NCI-H1105 (cell line): ENCODE data around the gene GDPD2.

Experiments
- DNase-seq: peaks from one replicate; lab custom pipeline; 2025; lab: John Stamatoyannopoulos, UW

Gene GDPD2

DNA sequence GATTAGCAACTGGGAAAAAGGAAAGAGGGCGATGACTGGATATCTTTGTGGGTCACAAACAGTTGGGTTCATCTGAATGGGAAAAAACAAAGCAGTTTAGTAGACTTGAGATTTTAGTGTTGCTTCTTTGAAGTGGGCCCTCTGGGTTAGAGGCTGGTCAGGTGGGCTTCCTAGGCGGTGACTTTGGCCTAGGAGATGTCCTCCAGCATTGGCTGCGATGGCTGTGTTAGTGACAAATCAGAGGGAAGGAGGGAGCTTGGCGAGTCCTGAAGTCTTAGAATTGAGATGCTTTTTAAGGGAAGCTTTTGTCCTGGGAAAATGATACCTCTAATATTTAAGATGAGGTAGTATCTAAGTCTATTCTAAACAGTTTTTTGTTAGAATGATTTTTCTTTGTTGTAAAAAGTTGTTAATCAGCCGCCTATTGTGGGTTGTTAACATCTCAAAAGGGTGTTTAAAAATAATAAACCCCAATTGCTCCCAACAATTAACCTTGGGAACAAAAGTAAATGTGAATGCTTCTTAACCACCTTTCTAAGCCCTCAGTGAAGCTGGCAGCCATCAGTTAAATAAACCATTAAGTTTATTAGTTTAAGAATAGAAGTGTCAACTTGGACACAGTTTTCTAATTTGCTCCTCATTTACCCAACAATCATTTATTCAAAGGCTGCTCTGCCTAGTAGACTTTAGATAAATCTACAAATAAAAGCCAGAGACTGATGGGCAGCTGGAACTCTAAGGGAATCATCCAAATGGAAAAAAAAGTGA, 53.2 kb downstream of the GDPD2 start:
- no peak for DNase-seq

DNA sequence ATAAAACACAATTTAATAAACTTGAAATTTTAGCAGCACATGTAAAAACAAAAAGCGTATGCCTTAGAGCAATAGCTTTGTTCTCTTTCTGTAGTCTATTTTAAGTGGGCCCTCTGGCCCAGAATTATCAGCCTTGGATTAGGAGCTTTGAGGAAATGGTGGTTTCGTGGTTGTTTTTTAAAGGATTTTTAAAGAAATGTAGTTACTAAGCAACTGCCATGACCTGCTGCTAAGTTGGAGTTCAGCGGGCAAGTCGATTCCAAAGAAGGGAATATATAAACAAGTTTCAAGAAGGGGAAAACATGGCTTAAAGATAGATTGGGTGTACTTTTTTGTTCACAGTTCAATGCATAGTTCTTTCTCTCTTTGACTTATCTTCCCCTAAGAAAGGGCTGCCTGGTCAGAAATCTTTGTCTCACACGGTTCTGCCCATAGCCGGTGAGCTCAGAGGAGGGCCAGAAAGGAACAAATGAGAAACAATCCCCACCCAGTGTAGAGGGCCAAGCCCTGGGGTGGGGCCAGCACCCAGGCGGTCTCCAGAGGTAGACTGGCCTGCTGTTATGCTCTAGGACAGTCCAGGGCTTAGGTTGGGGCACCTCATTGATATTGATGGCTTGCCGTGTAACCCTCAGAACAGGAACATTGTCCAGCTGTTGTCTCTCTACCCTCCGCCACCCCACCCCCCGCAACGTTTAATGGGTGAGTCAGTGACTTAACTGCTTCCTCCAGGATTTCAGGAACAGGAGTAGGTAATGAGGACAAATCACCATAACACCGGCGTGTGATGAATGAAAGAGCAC, 54.0 kb downstream of the GDPD2 start:
- no peak for DNase-seq

DNA sequence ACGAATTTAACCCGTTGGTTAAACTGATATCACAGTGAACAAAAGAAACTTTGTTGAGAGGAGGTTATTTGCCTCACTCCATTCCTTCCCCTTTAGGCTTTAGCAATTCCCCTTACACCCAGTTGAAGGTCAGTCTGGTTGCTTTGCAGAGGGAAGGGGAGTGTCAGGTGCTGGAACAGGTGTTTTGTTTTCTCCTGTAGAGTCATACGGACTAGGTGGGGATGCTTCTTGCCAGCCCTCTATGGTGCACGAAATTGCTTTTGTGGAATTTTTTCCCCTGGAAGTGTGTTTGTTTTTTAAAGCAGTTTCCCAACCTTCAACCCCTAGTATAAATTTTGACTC, 54.6 kb downstream of the GDPD2 start:
- DNase-seq: no peak

DNA sequence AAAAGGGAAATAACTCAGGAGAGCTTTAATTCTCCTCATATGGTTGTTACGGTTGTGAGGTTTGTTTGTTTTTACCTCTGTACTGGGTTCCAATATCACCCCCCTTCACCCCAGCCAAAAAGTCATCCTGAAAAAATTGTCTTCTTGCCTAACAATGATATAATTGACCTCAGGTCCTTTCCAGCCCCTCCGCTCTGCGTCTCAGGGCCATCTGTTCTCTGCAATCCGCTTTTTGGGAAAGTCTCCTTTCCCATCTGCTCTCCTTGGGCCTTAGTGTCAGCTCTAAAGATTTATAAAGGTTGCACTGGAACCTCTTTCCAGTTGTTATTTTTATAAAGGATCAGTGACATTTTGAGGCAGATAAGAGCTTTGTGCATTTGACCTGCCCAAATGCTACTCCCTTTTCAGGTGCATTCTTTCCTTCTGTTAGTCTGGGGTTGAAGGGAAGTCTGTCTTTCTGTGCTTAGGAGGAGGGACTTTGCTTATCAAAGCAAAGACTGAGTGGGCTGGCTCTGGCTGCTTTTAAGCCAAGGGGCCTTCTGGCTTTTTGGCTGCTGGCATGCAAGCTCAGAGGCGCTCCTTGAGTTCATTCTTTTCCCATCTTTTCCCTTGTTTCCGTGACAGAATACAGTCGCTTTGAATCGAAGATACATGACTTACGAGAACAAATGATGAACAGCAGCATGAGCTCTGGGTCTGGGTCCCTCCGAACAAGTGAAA, 55.6 kb downstream of the GDPD2 start:
- DNase-seq: no peak

DNA sequence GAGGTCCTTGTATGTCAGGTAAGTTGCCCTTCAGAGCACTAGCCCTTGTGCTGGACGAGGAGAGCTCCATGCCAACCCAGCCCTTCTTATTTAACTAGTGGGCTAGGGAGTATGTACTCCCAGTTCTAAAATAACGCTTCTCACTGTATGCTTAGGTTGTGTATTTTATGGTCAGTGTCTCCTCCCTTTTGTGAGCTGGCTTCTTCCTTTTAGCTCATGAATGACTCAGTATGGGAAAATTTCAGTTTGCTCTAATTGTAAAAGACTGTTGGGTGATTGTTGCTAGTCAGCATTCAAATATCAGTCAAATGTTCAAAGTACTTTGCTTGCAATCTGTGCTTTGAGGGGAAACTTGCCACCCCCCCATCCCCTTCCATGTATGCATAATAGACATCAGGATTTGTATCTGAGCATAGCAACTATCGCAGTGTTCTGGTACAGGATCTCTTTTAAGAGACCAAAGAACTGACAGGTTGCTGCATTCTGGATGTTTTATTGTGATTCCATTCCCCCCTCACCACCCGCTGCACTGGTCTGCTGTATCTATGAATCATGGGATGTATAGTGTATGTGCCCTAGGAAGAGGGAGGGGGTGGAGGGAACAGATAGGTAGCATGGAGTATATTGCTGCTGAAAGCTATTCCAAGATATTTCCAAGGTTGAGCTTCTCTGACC, 56.3 kb downstream of the GDPD2 start:
- DNase-seq: no peak

DNA sequence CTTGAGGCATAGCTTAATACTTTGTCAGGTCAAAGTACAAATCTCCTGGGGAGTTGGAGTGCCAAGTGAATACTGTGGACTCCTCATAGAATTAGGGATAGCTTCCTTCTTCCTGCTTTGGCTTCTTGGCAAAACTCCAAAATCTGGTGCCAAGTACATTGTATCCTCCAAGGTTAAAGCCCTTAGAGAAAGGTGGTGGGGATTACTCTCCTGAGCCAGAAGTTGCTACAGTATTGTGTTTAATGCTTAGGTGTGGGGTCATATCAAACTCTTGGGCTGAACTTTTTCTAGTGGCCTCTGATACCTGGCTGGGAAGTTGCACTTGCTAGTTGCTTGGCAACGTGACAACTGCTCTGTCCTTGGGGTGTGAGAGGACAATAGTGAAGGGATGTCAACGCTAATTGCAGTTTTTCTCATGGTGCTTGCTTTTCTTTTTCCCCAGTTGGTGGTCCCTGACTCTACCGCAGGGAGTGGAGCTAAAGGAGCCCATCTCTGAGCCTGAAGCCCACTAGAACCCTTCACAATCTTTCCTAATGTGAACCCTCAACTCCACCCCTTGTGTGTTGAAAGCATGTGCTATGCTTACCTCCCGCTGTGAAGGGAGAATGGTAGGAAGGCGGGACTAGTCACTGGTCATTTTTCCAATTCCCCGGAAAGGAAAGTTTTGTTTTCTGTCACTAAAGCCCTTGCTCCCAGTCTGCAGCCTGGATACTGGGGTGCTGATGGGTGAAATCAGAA, 57.0 kb downstream of the GDPD2 start:
- no peak for DNase-seq

DNA sequence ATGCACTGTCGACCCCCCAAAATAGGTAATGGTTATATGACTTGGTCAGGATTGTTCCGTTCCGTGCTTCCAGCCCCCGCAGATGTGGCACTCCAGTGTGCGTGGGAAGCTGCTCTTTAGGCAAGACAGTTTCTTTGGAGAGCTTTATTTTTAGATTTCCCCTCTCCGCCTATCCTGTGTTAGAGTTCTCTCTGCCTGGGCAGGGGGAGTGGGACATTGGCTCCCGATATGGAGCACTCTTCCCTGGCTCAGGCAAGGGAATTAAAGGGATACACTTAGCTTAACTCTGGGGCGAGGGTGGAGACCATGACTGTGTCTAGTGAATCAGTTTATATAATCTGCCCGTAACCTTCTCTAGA, 57.5 kb downstream of the GDPD2 start:
- no peak for DNase-seq

DNA sequence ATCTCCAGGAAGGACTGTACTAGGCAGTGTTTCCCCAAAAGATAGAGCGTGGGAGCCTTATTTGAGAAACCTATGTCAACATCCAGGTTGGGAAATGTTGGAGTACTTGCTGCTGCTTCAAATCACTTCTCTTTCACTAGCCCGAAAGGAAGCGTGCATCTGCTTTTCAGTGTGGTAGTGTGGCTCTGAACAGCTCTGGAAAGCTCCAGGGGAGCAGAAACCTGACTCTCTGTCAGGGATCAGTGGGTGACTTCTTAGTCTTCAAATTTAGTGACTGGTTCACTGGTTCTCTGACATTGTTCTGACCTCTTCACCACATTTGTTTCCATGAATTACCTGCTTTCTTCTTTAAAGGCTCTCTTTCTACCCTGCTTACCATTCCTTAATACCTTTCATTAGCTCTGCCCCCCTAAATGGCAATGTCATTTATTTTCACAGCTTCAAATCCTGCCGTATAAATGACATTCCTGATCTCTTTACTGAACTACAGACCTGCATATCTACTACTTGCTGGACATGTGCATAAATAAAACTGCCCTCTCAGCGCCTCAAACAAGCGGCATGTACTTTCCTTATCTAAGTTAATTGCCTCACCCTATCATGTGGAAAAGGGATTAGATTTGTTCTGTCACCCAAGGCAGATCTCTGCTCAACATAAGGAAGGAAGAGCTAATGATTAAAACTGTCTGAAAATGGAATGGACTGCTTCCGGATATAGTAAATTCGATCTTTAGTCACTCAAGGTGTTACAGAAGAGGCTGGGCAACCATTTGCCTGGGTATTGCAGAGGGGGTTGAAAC, 58.6 kb downstream of the GDPD2 start:
- no peak for DNase-seq

DNA sequence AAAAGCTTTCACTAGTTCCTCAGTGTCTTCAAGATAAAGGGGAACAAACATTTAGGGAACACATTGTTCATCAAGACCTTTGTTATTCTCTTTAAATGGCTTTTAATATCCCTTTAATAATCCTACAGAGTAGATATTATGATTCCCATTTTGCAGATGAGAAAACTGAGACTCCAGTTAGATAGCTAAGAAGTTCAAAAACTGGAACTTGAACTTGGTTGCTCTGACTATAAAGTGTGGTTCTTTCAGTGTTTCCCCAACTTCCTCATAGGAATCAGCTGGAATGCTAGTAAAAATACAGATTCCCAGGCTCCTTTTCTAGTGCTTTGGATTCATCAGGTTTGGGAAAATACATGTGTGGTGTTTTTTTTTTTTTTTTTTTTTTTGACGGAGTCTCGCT, 59.2 kb downstream of the GDPD2 start:
- no peak for DNase-seq
